HL-60 (cell line): ENCODE results near the gene LRRC31.

Experiments used
- DNase-seq, 2 experiments: peaks; one replicate each; pipeline ENCODE4 v3.0.0-alpha.2; 2010 to 2020; ENCODE audit warnings: low read depth in 1 of 2, low spot score in 1 of 2
- H3K27ac ChIP-seq: fragments of 250-450 bp; sonication (Bioruptor Pico); replicated peaks from 2 replicates; pipeline ENCODE4 v1.5.1; 2020; ENCODE audit warnings: mild to moderate bottlenecking, moderate library complexity
- H3K27me3 ChIP-seq: fragments of 250-450 bp; sonication (Bioruptor Pico); 2 replicates; pipeline ENCODE4 v1.5.1; 2021; ENCODE audit warnings: mild to moderate bottlenecking, moderate library complexity; ENCODE audit not compliant: insufficient read depth, poor library complexity, severe bottlenecking
- H3K4me3 ChIP-seq: replicated peaks from 2 replicates; pipeline ENCODE4 v1.5.1; 2011; ENCODE audit warnings: mild to moderate bottlenecking, control low read depth, low read length; ENCODE audit not compliant: insufficient read depth
- CTCF ChIP-seq: IDR thresholded peaks from one replicate; pipeline ENCODE4 v1.5.1; 2011; ENCODE audit warnings: low read length, control low read depth, inconsistent platforms; ENCODE audit not compliant: insufficient read depth
- GABPA ChIP-seq: IDR thresholded peaks from 2 replicates; pipeline ENCODE4 v1.6.1; 2012; ENCODE audit warnings: low read depth
- POLR2AphosphoS5 ChIP-seq: IDR thresholded peaks from 2 replicates; pipeline ENCODE4 v1.6.1; 2012; ENCODE audit warnings: low read depth
- REST ChIP-seq: IDR thresholded peaks from 2 replicates; pipeline ENCODE4 v1.6.1; 2012; ENCODE audit warnings: low read depth; ENCODE audit not compliant: insufficient replicate concordance
- SPI1 ChIP-seq: IDR thresholded peaks from 2 replicates; pipeline ENCODE4 v1.6.1; 2012; ENCODE audit warnings: low read depth, mild to moderate bottlenecking, borderline replicate concordance

LRRC31 gene

GRCh38 chr3:169815590-169816150 is 54.1 kb downstream of the LRRC31 start:
- Histone ChIP-seq H3K27me3 (no peaks in the 10 kb centered on the region), H3K27ac (no peak overlapping the region), H3K4me3 (no peak overlapping the region)
- TF ChIP-seq REST (no peak), GABPA (no peak), SPI1 (no peak), CTCF (no peak), POLR2AphosphoS5 (no peak)
- DNase-seq, result no peak

GRCh38 chr3:169813757-169814517 is 55.8 kb downstream of the LRRC31 start:
- DNase-seq, result peak; percentile 69 to 88
- TF ChIP-seq REST (no peak), CTCF (peak; percentile 29)
- Histone ChIP-seq H3K27ac (peak overlapping the region; percentile 93; the same call in 1 of the 2 replicates), H3K4me3 (peak overlapping the region; percentile 79), H3K27me3 (no peaks in the 10 kb centered on the region)

- no peaks in the 10 kb centered on the region for H3K27me3 ChIP-seq
- H3K27ac ChIP-seq, result peak overlapping the region; percentile 93
- peak in 1 of 2 experiments; percentile 12 for DNase-seq
- no peak for TF ChIP-seq CTCF
- TF ChIP-seq GABPA, result no peak
- TF ChIP-seq REST, result no peak
- TF ChIP-seq SPI1, result no peak
- TF ChIP-seq POLR2AphosphoS5, result no peak
- H3K4me3 ChIP-seq, result peak overlapping the region; percentile 79
Measured at GRCh38 chr3:169813278-169813677, 56.5 kb downstream of the LRRC31 start.
